ENCODE data around the gene SYS1.

GRCh38 chr20:45368221-45368980 lies 5.4 kb downstream of the SYS1 start:
- TF ChIP-seq CTCF (IDR thresholded peaks at IDR 0.05; ENCODE audit: low read depth, low read length, poor library complexity, severe bottlenecking), result no peak
- no peak for TF ChIP-seq EZH2phosphoT487 (IDR thresholded peaks at IDR 0.05; ENCODE audit: borderline replicate concordance, low read length)
